AG09319 (cell line): ENCODE measurements around the gene C5.

Experiments used
- DNase-seq: peaks from one replicate; pipeline ENCODE4 v3.0.0-alpha.2; 2010; ENCODE audit warnings: low read depth; ENCODE audit errors: extremely low read depth
- CTCF ChIP-seq: IDR thresholded peaks from 2 replicates; pipeline ENCODE4 v1.5.1; 2011; ENCODE audit warnings: low read depth, mild to moderate bottlenecking, inconsistent platforms, low read length, moderate library complexity

The C5 gene

GRCh38 chr9:120999317-120999716 is 50.8 kb downstream of the C5 start:
- DNase-seq, result no peak
- TF ChIP-seq CTCF, result no peak

- TF ChIP-seq CTCF, result no peak
Measured at GRCh38 chr9:120998111-120998510, 52.0 kb downstream of the C5 start.

GRCh38 chr9:120997502-120997901 is 52.6 kb downstream of the C5 start:
- no peak for DNase-seq
- TF ChIP-seq CTCF, result no peak

More at GRCh38 chr9:120998111-120998510, 52.0 kb downstream of the C5 start:
- DNase-seq, result no peak

GRCh38 chr9:120996409-120996808 is 53.7 kb downstream of the C5 start:
- no peak for DNase-seq
- no peak for TF ChIP-seq CTCF

GRCh38 chr9:120989065-120989464 is 61.0 kb downstream of the C5 start:
- DNase-seq, result no peak
- no peak for TF ChIP-seq CTCF

- DNase-seq, result peak; percentile 41
- peak; percentile 68 for TF ChIP-seq CTCF
Measured at GRCh38 chr9:120985819-120986222, 64.3 kb downstream of the C5 start.

GRCh38 chr9:120983259-120983837 is 66.7 kb downstream of the C5 start:
- no peak for TF ChIP-seq CTCF
- no peak for DNase-seq
